Progenitor cell of endocrine pancreas (in vitro differentiated cells): ENCODE results near the gene FBLN1. TPM values are rescaled to one million over a fixed set of nuclear protein-coding genes. Genes with fewer than 3 reads are reported as not detected.
"Not testable (repeated sequence)": the region's sequence is repeated elsewhere in the genome, so short reads cannot be mapped to it uniquely, and the experiment has no call there.

Experiments
- DNase-seq: peaks from one replicate; pipeline ENCODE4 v3.0.0; 2021; ENCODE audit warnings: low spot score; ENCODE audit not compliant: unreplicated experiment
- H3K27ac Mint-ChIP-seq: 2 replicates; pipeline ENCODE4 v1.8.0; 2021; ENCODE audit warnings: mild to moderate bottlenecking, moderate library complexity, mixed read lengths
- H3K27me3 Mint-ChIP-seq: 2 replicates; pipeline ENCODE4 v1.8.0; 2021; ENCODE audit warnings: mixed read lengths
- H3K36me3 Mint-ChIP-seq: 2 replicates; pipeline ENCODE4 v1.8.0; 2022; ENCODE audit warnings: mixed read lengths; ENCODE audit not compliant: insufficient read depth
- H3K4me1 Mint-ChIP-seq: 2 replicates; pipeline ENCODE4 v1.8.0; 2021; ENCODE audit warnings: low read depth, mixed read lengths
- H3K4me3 Mint-ChIP-seq: 2 replicates; pipeline ENCODE4 v1.8.0; 2021; ENCODE audit warnings: low read depth, mild to moderate bottlenecking, moderate library complexity, mixed read lengths
- H3K9me3 Mint-ChIP-seq: 2 replicates; pipeline ENCODE4 v1.8.0; 2021; ENCODE audit warnings: low read depth, mixed read lengths
- total RNA-seq: library from RNA; stranded (reverse); gene quantifications from 2 replicates; pipeline ENCODE4 v1.2.1, GENCODE V29; 2021
- TF ChIP-seq, protein P1 (sequence below): fragments of 200-600 bp; sonication (generic); IDR thresholded peaks from one replicate; pipeline ENCODE4 v1.5.0; 2021; ENCODE audit warnings: antibody characterized with exemption, mild to moderate bottlenecking; ENCODE audit not compliant: unreplicated experiment

Gene FBLN1
- total RNA-seq, 1 donor from 2014 or later: 258 TPM

DNA sequence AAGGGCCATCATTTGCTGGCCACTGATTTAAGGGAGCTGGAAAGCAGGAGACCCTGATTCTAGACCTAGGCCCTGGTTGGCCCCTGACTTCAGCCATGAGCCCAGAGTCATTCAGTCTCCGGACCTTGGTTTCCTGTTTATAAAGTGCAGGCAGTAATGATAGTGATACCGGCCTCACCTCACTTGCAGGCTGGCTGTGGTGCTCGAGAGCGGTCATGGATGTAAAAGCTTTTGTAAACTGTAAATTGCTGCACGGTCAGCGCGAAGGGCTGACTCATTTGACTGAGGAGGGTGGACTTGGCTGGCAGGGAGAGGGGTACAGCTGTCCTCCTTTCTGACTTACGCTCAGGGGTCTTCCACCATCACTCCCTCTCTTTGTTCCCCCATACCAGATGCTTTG, 37.4 kb downstream of the FBLN1 start:
- H3K36me3 Mint-ChIP-seq: peaks cover 18% of the 10 kb centered on the region
- DNase-seq: no peak
- no peak overlapping the region for H3K27ac Mint-ChIP-seq
- H3K27me3 Mint-ChIP-seq: no peaks in the 10 kb centered on the region
- TF ChIP-seq, protein P1, sequence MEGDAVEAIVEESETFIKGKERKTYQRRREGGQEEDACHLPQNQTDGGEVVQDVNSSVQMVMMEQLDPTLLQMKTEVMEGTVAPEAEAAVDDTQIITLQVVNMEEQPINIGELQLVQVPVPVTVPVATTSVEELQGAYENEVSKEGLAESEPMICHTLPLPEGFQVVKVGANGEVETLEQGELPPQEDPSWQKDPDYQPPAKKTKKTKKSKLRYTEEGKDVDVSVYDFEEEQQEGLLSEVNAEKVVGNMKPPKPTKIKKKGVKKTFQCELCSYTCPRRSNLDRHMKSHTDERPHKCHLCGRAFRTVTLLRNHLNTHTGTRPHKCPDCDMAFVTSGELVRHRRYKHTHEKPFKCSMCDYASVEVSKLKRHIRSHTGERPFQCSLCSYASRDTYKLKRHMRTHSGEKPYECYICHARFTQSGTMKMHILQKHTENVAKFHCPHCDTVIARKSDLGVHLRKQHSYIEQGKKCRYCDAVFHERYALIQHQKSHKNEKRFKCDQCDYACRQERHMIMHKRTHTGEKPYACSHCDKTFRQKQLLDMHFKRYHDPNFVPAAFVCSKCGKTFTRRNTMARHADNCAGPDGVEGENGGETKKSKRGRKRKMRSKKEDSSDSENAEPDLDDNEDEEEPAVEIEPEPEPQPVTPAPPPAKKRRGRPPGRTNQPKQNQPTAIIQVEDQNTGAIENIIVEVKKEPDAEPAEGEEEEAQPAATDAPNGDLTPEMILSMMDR: no peak
- no peaks in the 10 kb centered on the region for H3K9me3 Mint-ChIP-seq
- no peaks in the 10 kb centered on the region for H3K4me1 Mint-ChIP-seq
- H3K4me3 Mint-ChIP-seq: no peak overlapping the region

GRCh38 chr22:45541382-45541979, 38.8 kb downstream of the FBLN1 start:
- Mint-ChIP-seq H3K36me3 (peaks cover 19% of the 10 kb centered on the region), H3K27ac (no peak overlapping the region), H3K27me3 (no peaks in the 10 kb centered on the region), H3K4me3 (no peak overlapping the region), H3K4me1 (no peaks in the 10 kb centered on the region), H3K9me3 (no peaks in the 10 kb centered on the region)
- no peak for DNase-seq
- TF ChIP-seq, protein P1: no peak

- H3K4me1 Mint-ChIP-seq: no peaks in the 10 kb centered on the region
- DNase-seq: no peak
- H3K9me3 Mint-ChIP-seq: no peaks in the 10 kb centered on the region
- H3K4me3 Mint-ChIP-seq: no peak overlapping the region
- no peak overlapping the region for H3K27ac Mint-ChIP-seq
- H3K27me3 Mint-ChIP-seq: no peaks in the 10 kb centered on the region
- H3K36me3 Mint-ChIP-seq: peaks cover 21% of the 10 kb centered on the region
- TF ChIP-seq, protein P1: no peak
These were observed 39.4 kb downstream of the FBLN1 start for GRCh38 chr22:45542001-45542520.

DNA sequence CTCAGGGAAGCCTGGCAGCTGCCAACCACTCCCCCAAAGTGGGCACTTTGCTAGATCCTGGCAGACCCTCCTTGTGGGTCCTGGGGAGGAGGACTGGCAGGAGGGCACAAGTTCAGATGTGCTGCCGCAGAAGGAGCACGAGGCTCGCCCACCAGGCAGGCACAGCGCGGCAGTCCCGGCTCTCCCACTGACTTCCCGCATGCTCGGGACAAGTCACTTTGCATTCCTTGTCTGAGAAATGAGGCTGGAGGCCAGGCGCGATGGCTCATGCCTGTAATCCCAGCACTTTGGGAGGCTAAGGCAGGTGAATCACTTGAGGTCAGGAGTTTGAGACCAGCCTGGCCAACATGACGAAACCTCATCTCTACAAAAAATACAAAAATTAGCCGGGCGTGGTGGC, 40.1 kb downstream of the FBLN1 start:
- H3K9me3 Mint-ChIP-seq, H3K27me3 Mint-ChIP-seq, H3K4me1 Mint-ChIP-seq, H3K27ac Mint-ChIP-seq, DNase-seq, H3K4me3 Mint-ChIP-seq: not testable (repeated sequence)
- peaks cover 22% of the 10 kb centered on the region for H3K36me3 Mint-ChIP-seq

DNA sequence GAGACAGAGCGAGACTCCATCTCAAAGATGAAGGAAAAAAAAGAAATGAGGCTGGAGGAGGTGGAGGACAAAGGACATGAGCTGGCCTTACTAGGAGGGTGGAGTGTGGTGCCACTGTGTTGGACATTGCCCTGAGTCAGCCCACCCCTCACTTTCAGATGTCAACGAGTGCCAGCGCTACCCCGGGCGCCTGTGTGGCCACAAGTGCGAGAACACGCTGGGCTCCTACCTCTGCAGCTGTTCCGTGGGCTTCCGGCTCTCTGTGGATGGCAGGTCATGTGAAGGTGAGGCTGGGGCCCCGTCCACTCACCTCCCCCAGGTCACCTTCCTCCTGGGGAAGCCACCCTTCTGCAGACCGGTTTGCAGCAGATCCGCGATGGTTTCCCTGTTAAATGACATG, 40.6 kb downstream of the FBLN1 start:
- no peak for DNase-seq
- Mint-ChIP-seq H3K4me1 (no peaks in the 10 kb centered on the region), H3K27me3 (no peaks in the 10 kb centered on the region), H3K9me3 (no peaks in the 10 kb centered on the region), H3K4me3 (no peak overlapping the region), H3K36me3 (peaks cover 22% of the 10 kb centered on the region), H3K27ac (no peak overlapping the region)
- TF ChIP-seq, protein P1: no peak

GRCh38 chr22:45544588-45545170, 42.0 kb downstream of the FBLN1 start:
- H3K27ac Mint-ChIP-seq: no peak overlapping the region
- H3K36me3 Mint-ChIP-seq: peaks cover 24% of the 10 kb centered on the region
- TF ChIP-seq, protein P1: no peak
- no peaks in the 10 kb centered on the region for H3K4me1 Mint-ChIP-seq
- DNase-seq: no peak
- no peaks in the 10 kb centered on the region for H3K27me3 Mint-ChIP-seq
- H3K4me3 Mint-ChIP-seq: no peak overlapping the region
- H3K9me3 Mint-ChIP-seq: no peaks in the 10 kb centered on the region
